Inflammatory macrophage treated with lipopolysaccharide for 1 hour (primary cell): ENCODE measurements around the gene ACP7.
"Not testable (repeated sequence)": the region's sequence is repeated elsewhere in the genome, so short reads cannot be mapped to it uniquely, and the experiment has no call there.

Experiments used
- DNase-seq, 2 donors: peaks; one replicate each; pipeline ENCODE4 v3.0.0-alpha.2; 2020 to 2022

ACP7 gene

GRCh38 chr19:39078436-39079200 is 5.5 kb upstream of the ACP7 start:
- no peak for DNase-seq

- DNase-seq = no peak
Observed at GRCh38 chr19:39080431-39080830, 3.7 kb upstream of the ACP7 start.

- DNase-seq = no peak
Observed at GRCh38 chr19:39082167-39082566, 2.0 kb upstream of the ACP7 start.

GRCh38 chr19:39082745-39083598 is 1.2 kb upstream of the ACP7 start:
- DNase-seq = peak in 1 of 2 donors; percentile 4

- no peak for DNase-seq
Observed at GRCh38 chr19:39083599-39083982, 577 bp upstream of the ACP7 start.

GRCh38 chr19:39084732-39085080 is 538 bp downstream of the ACP7 start:
- no peak for DNase-seq

- no peak for DNase-seq
Observed at GRCh38 chr19:39085392-39085791, 1.2 kb downstream of the ACP7 start.

GRCh38 chr19:39086386-39086785 is 2.2 kb downstream of the ACP7 start:
- no peak for DNase-seq

GRCh38 chr19:39087907-39088686 is 3.9 kb downstream of the ACP7 start:
- DNase-seq = no peak

GRCh38 chr19:39090016-39090415 is 5.8 kb downstream of the ACP7 start:
- DNase-seq = not testable (repeated sequence)

- peak; percentile 3 to 39 for DNase-seq
Observed at GRCh38 chr19:39090881-39091280, 6.7 kb downstream of the ACP7 start.

GRCh38 chr19:39095799-39096540 is 11.8 kb downstream of the ACP7 start:
- DNase-seq = not testable (repeated sequence)

GRCh38 chr19:39097299-39097698 is 13.1 kb downstream of the ACP7 start:
- no peak for DNase-seq

GRCh38 chr19:39097721-39098120 is 13.6 kb downstream of the ACP7 start:
- DNase-seq = no peak

GRCh38 chr19:39098365-39099269 is 14.4 kb downstream of the ACP7 start:
- no peak for DNase-seq

GRCh38 chr19:39099341-39099740 is 15.2 kb downstream of the ACP7 start:
- DNase-seq = no peak

GRCh38 chr19:39100500-39101166 is 16.5 kb downstream of the ACP7 start:
- no peak for DNase-seq

GRCh38 chr19:39103151-39103550 is 19.0 kb downstream of the ACP7 start:
- no peak for DNase-seq

- DNase-seq = no peak
Observed at GRCh38 chr19:39104186-39104596, 20.0 kb downstream of the ACP7 start.

GRCh38 chr19:39106194-39106593 is 22.0 kb downstream of the ACP7 start:
- DNase-seq = no peak

- DNase-seq = no peak
Observed at GRCh38 chr19:39109641-39110040, 25.5 kb downstream of the ACP7 start.
